Loucy (cell line): ENCODE data around the gene DISP3.

Source experiments
- H2AFZ ChIP-seq: fragments of 200-600 bp; sonication (generic); 2 replicates; pipeline ENCODE4 v1.6.0; 2016; ENCODE audit warnings: antibody characterized with exemption, mild to moderate bottlenecking, low read length, moderate library complexity
- H3F3A ChIP-seq: fragments of 200-600 bp; 2 replicates; pipeline ENCODE4 v1.6.0; 2016; ENCODE audit warnings: antibody characterized with exemption, low read depth, mild to moderate bottlenecking
- H3K27me3 ChIP-seq: fragments of 200-600 bp; sonication (generic); 2 replicates; pipeline ENCODE4 v1.6.1; 2014; ENCODE audit warnings: low read length, mild to moderate bottlenecking; ENCODE audit not compliant: insufficient read depth, poor library complexity, severe bottlenecking
- H3K36me3 ChIP-seq: fragments of 200-600 bp; sonication (generic); 2 replicates; pipeline ENCODE4 v1.6.1; 2016; ENCODE audit warnings: low read length; ENCODE audit not compliant: insufficient read depth
- H3K4me1 ChIP-seq: fragments of 200-600 bp; sonication (generic); 2 replicates; pipeline ENCODE4 v1.5.1; 2014; ENCODE audit warnings: low read length, mild to moderate bottlenecking; ENCODE audit not compliant: insufficient read depth, poor library complexity, severe bottlenecking
- H3K4me2 ChIP-seq: fragments of 200-600 bp; sonication (generic); 2 replicates; pipeline ENCODE4 v1.6.0; 2014; ENCODE audit warnings: antibody characterized with exemption, low read length, low read depth, mild to moderate bottlenecking; ENCODE audit not compliant: poor library complexity, severe bottlenecking
- H3K4me3 ChIP-seq: fragments of 200-600 bp; sonication (generic); 2 replicates; pipeline ENCODE4 v1.5.1; 2014; ENCODE audit warnings: low read length, mild to moderate bottlenecking, mixed read lengths; ENCODE audit not compliant: poor library complexity, severe bottlenecking
- H3K79me2 ChIP-seq: fragments of 200-600 bp; sonication (generic); 2 replicates; pipeline ENCODE4 v1.6.1; 2014; ENCODE audit warnings: low read length; ENCODE audit not compliant: insufficient read depth
- H3K9ac ChIP-seq: fragments of 200-600 bp; sonication (generic); 2 replicates; pipeline ENCODE4 v1.6.0; 2014; ENCODE audit warnings: mild to moderate bottlenecking, low read depth, low read length, moderate library complexity; ENCODE audit not compliant: poor library complexity, severe bottlenecking
- H3K9me2 ChIP-seq: fragments of 200-600 bp; sonication (generic); replicated peaks from 2 replicates; pipeline ENCODE4 v1.6.1; 2016; ENCODE audit warnings: low read depth, low read length, mixed read lengths
- H3K9me3 ChIP-seq: fragments of 200-600 bp; sonication (generic); 2 replicates; pipeline ENCODE4 v1.6.1; 2014; ENCODE audit warnings: mild to moderate bottlenecking, antibody characterized with exemption, low read length, low read depth; ENCODE audit not compliant: insufficient read depth
- H4K20me1 ChIP-seq: fragments of 200-600 bp; sonication (generic); 2 replicates; pipeline ENCODE4 v1.6.0; 2014; ENCODE audit warnings: antibody characterized with exemption, low read length, mild to moderate bottlenecking; ENCODE audit not compliant: insufficient read depth, poor library complexity, severe bottlenecking
- CTCF ChIP-seq: fragments of 200-600 bp; sonication (generic); conservative IDR thresholded peaks from 2 replicates; pipeline ENCODE4 v1.5.1; 2014; ENCODE audit warnings: mild to moderate bottlenecking, antibody characterized with exemption, low read length
- EZH2phosphoT487 ChIP-seq: fragments of 200-600 bp; IDR thresholded peaks from 2 replicates; pipeline ENCODE4 v1.6.1; 2018; ENCODE audit warnings: antibody characterized with exemption, mild to moderate bottlenecking, moderate library complexity, borderline replicate concordance

DISP3 gene

GRCh38 chr1:11530731-11531311, 51.9 kb downstream of the DISP3 start:
- TF ChIP-seq CTCF (no peak), EZH2phosphoT487 (no peak)

GRCh38 chr1:11531314-11531870, 52.4 kb downstream of the DISP3 start:
- no peak overlapping the region for H3K9ac ChIP-seq
- no peaks in the 10 kb centered on the region for H3K36me3 ChIP-seq
- no peaks in the 10 kb centered on the region for H3K27me3 ChIP-seq
- no peaks in the 10 kb centered on the region for H3K9me3 ChIP-seq
- no peaks in the 10 kb centered on the region for H4K20me1 ChIP-seq
- no peak overlapping the region for H2AFZ ChIP-seq
- H3K4me3 ChIP-seq = no peak overlapping the region
- H3K79me2 ChIP-seq = no peaks in the 10 kb centered on the region
- TF ChIP-seq EZH2phosphoT487 = no peak
- TF ChIP-seq CTCF = no peak
- H3K9me2 ChIP-seq = no peaks in the 10 kb centered on the region
- H3F3A ChIP-seq = no peaks in the 10 kb centered on the region
- no peaks in the 10 kb centered on the region for H3K4me1 ChIP-seq
- H3K4me2 ChIP-seq = no peak overlapping the region

More at GRCh38 chr1:11530731-11531311, 51.9 kb downstream of the DISP3 start:
- H3K79me2 ChIP-seq = no peaks in the 10 kb centered on the region
- no peak overlapping the region for H3K9ac ChIP-seq
- H2AFZ ChIP-seq = no peak overlapping the region
- H3K4me2 ChIP-seq = no peak overlapping the region
- H3F3A ChIP-seq = no peaks in the 10 kb centered on the region
- H4K20me1 ChIP-seq = no peaks in the 10 kb centered on the region
- H3K36me3 ChIP-seq = no peaks in the 10 kb centered on the region
- no peaks in the 10 kb centered on the region for H3K27me3 ChIP-seq
- H3K9me2 ChIP-seq = no peaks in the 10 kb centered on the region
- no peak overlapping the region for H3K4me3 ChIP-seq
- H3K4me1 ChIP-seq = no peaks in the 10 kb centered on the region
- no peaks in the 10 kb centered on the region for H3K9me3 ChIP-seq

- Histone ChIP-seq H3K4me1 (no peaks in the 10 kb centered on the region), H3K27me3 (no peaks in the 10 kb centered on the region)
Measured at GRCh38 chr1:11531943-11532342, 53.0 kb downstream of the DISP3 start.

More at GRCh38 chr1:11531943-11532342, 53.0 kb downstream of the DISP3 start:
- no peaks in the 10 kb centered on the region for H3K36me3 ChIP-seq
- no peaks in the 10 kb centered on the region for H3K9me3 ChIP-seq
- no peak overlapping the region for H3K4me2 ChIP-seq
- no peaks in the 10 kb centered on the region for H3K9me2 ChIP-seq
- no peaks in the 10 kb centered on the region for H4K20me1 ChIP-seq
- H2AFZ ChIP-seq = no peak overlapping the region
- no peak for TF ChIP-seq CTCF
- no peak for TF ChIP-seq EZH2phosphoT487
- no peaks in the 10 kb centered on the region for H3F3A ChIP-seq
- no peaks in the 10 kb centered on the region for H3K79me2 ChIP-seq
- H3K4me3 ChIP-seq = no peak overlapping the region
- no peak overlapping the region for H3K9ac ChIP-seq
